ENCODE results near the gene ARAP2. TPM values are rescaled to one million over a fixed set of nuclear protein-coding genes. Genes with fewer than 3 reads are reported as not detected.

Gene ARAP2
- total and polyA plus RNA-seq, 2 donors (not counting 3 experiments of a cell fraction or from before 2014, with no cell fraction given) = not detected

DNA sequence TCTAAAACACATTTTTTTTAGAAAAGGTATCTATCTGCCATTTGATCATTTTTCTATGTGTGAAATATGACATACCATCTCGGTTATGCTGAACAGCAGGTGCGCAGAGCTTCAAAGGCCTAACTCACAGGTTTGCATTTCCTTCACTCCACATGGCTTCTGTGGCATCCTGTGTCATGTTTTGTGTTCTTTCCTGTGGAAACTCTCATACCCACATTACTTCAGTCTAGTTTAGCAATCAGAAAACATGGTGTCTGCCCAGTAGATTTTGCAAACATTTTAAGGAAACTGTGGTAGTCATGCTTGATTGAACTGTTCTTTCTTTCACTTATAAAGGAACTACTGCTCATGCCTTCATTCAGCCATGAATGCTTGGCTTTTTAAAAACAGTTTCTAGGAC lies 11.3 kb upstream of the ARAP2 start:
- Histone ChIP-seq H3K27ac (ENCODE audit: insufficient read depth, low read depth, low read length) (no peak overlapping the region), H4K20me1 (replicated peaks; ENCODE audit: control insufficient read depth, extremely low read depth, insufficient read depth, low read length) (no peaks in the 10 kb centered on the region), H3K4me3 (replicated peaks in 1 of 3; ENCODE audit: insufficient read depth in 1 of 3, low read depth in 1 of 3, low read length in 3 of 3) (no peak overlapping the region), H3K4me1 (ENCODE audit: control insufficient read depth, extremely low read depth, insufficient read depth, low read length) (no peaks in the 10 kb centered on the region), H2AFZ (ENCODE audit: low read depth, low read length) (no peak overlapping the region), H3K9me1 (replicated peaks; ENCODE audit: control insufficient read depth, extremely low read depth, insufficient read depth, low read length) (no peaks in the 10 kb centered on the region), H3K79me2 (ENCODE audit: control insufficient read depth, insufficient read depth, low read length) (no peaks in the 10 kb centered on the region), H3K27me3 (ENCODE audit: control insufficient read depth in 2 of 2, insufficient read depth in 2 of 2, low read length in 2 of 2) (no peaks in the 10 kb centered on the region), H3K4me2 (ENCODE audit: insufficient read depth, low read length) (no peak overlapping the region), H3K36me3 (ENCODE audit: control insufficient read depth in 2 of 2, extremely low read depth in 1 of 2, insufficient read depth in 2 of 2, low read length in 2 of 2) (no peaks in the 10 kb centered on the region), H3K9ac (replicated peaks; ENCODE audit: extremely low read depth, insufficient read depth, low read length) (no peak overlapping the region), H3K9me3 (replicated peaks; ENCODE audit: control insufficient read depth, insufficient read depth, low read length) (no peaks in the 10 kb centered on the region)
- BruUV-seq (replicated peaks) = no TSS peak
- ChIA-PET CTCF (no interaction called here), POLR2A (no interaction called here)
- intact Hi-C loops (cut with micrococcal nuclease) (no loop called here), dilution Hi-C loops (cut with MboI; ENCODE audit: extremely low pct_ligation_motif_present, low sequenced_read_pairs) (no loop called here)
- DNase-seq (ENCODE audit: low read depth, low spot score) (no peak), FAIRE-seq (no peak)
- TF ChIP-seq CTCF (IDR thresholded peaks at IDR 0.05; ENCODE audit: extremely low read depth in 1 of 2, insufficient read depth in 1 of 2, low read depth in 1 of 2, low read length in 2 of 2) = no peak
- no peak for TF ChIP-seq EZH2 (IDR thresholded peaks at IDR 0.05; ENCODE audit: borderline replicate concordance, low read depth, low read length, severe bottlenecking)
- no peak for TF ChIP-seq POLR2AphosphoS5 (IDR thresholded peaks at IDR 0.05; ENCODE audit: insufficient read depth, low read depth, low read length)
- TF ChIP-seq POLR2A (IDR thresholded peaks at IDR 0.05; ENCODE audit: low read depth, low read length) = no peak
- no peak for TF ChIP-seq FOS (IDR thresholded peaks at IDR 0.05; ENCODE audit: borderline replicate concordance, insufficient read depth, low read length)
- TF ChIP-seq MYC (IDR thresholded peaks at IDR 0.05; ENCODE audit: low read depth, low read length) = no peak
- no peak for TF ChIP-seq JUN (IDR thresholded peaks at IDR 0.05; ENCODE audit: borderline replicate concordance, insufficient read depth, insufficient read length, low read depth)
- no peak for TF ChIP-seq GATA2 (IDR thresholded peaks at IDR 0.05; ENCODE audit: insufficient read depth, insufficient read length, low read depth, low read length)
- TF ChIP-seq MAX (IDR thresholded peaks at IDR 0.05; ENCODE audit: insufficient read depth, insufficient read length) = no peak

Data from endothelial cell of umbilical vein (primary cell).